T-helper 2 cell treated with Interferon-gamma antibody and Interleukin-4, amounts not matched to agents 100 ng/mL and 5 ng/mL, for 36 hours (primary cell): ENCODE measurements around the gene CTNNA2. TPM values are rescaled to one million over a fixed set of nuclear protein-coding genes. Genes with fewer than 3 reads are reported as not detected.

Experiments used
- intact Hi-C: fragments of 100-400 bp; cut with micrococcal nuclease; formaldehyde crosslinking; loops from one replicate; pipeline ENCODE4 v1.15.1; 2023
- total RNA-seq: library from RNA; stranded (reverse); gene quantifications from 2 replicates; pipeline ENCODE4 v1.2.3, GENCODE V29; 2022

Gene CTNNA2
- total RNA-seq, 1 donor from 2014 or later, result not detected

DNA sequence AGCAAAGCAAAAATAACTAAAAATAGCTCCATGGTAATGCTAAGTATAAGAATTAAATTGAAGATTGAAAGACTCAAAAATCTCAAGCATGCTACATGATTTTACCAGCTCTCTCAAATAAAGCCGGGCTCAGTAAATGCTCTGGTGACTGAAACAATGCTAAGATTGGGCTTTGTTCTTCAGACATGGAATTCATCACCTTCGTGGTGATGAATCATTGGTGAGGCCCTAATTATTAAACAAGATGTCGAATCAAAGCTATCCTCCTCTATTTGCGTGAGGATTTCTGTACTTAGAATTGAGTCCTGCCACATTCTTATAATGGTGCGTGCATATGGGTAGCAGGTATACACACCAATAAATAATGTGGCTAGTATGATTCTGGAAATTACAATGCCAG lies 850.5 kb downstream of the CTNNA2 start:
- intact Hi-C loops, result no loop called here

- intact Hi-C loops, result no loop called here
These were observed 851.0 kb downstream of the CTNNA2 start for GRCh38 chr2:80363791-80364349.

- intact Hi-C loops, result no loop called here
These were observed 851.8 kb downstream of the CTNNA2 start for GRCh38 chr2:80364524-80365212.

GRCh38 chr2:80365762-80366161 lies 852.9 kb downstream of the CTNNA2 start:
- intact Hi-C loops, result no loop called here

DNA sequence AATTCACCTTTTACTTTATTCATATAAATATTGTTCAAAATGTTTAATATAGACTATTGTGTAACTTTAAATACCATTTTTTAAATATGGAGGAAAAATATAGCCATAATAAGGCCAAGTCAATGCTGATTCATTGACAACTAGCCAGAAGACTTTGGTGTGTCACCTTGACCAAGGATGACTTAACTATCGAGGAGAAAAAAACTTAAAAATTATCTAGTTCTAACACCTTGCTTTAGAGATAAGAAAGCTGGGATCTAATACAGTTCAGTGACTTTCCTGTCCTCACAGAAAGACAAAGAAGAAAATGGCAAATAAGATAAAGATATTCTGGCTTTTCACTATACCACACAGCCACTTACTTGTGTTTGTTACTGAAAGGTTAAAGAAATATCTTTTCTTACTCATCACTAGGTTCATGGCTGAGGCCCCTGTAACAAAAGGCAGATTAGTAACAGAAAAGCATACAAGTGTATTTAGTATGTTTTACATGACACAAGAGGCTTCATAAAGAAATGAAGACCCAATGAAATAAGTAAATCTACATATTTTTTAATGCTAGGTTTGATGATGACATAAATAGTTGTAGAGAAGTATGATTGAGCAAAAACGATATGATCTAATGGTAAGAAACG lies 857.6 kb downstream of the CTNNA2 start:
- intact Hi-C loops, result no loop called here

- intact Hi-C loops, result no loop called here
These were observed 861.3 kb downstream of the CTNNA2 start for GRCh38 chr2:80374105-80374504.

DNA sequence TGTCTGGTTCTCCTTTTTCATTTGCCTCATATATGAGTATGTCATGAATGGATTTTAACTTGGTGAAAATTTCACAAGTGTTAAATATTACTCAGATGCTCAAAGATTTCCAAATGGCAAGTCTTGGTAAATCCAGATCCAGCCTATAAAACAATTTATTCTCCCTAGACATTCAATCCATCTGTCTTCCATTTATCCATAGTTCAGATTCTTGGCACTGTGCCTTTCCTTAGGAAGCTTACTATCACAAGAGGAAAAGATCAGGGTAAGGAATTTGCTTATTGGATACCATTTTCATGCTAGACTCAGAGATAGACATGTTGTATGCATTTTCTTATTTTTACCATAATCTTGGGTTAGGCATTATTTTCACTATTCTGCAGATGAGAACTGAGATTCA lies 864.2 kb downstream of the CTNNA2 start:
- intact Hi-C loops, result no loop called here

- intact Hi-C loops, result no loop called here
These were observed 867.9 kb downstream of the CTNNA2 start for GRCh38 chr2:80380736-80381135.

DNA sequence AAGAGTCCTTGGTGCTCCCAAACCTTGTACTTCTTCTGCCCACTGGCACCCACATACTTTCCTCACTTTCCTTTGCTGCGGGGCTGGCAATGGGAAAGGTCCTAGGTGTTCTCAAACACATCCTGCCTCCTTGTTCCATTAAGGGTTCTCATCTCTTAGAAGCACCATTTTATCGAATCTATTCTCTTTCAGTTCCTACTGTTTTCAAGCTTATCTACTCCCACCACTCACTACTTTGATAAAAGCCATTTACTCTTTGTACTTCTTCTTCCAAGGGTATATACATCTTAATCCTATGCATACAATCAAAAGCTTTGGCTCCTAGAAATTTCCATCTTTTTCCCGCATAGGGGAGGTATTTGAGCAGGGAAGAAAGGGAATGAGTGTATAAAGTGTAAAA lies 868.8 kb downstream of the CTNNA2 start:
- intact Hi-C loops, result no loop called here

GRCh38 chr2:80392441-80392840 lies 879.6 kb downstream of the CTNNA2 start:
- intact Hi-C loops, result no loop called here

GRCh38 chr2:80393991-80394390 lies 881.1 kb downstream of the CTNNA2 start:
- intact Hi-C loops, result no loop called here

GRCh38 chr2:80395251-80395650 lies 882.4 kb downstream of the CTNNA2 start:
- intact Hi-C loops, result no loop called here

DNA sequence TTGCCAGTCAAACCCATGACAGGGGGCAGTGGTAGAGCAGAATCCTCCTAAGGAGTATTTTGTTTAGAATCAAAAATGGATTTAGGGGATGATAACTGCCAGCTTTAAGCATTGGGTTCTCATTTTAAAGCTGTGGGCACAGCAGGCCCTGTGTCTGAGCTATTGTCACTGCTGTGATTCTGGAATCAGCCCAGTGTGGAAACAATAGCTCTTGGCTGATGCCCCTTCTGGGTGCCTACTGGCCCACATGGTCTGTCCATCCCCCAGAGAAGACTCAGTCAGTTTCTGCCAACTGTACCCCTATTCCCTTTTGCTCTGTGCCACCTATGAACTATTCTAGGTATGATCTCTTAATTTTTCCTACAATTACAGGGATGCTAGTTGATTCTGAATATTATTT lies 883.4 kb downstream of the CTNNA2 start:
- intact Hi-C loops, result no loop called here

- intact Hi-C loops, result no loop called here
These were observed 890.2 kb downstream of the CTNNA2 start for GRCh38 chr2:80403081-80403480.

- intact Hi-C loops, result no loop called here
These were observed 894.5 kb downstream of the CTNNA2 start for GRCh38 chr2:80407377-80407776.

- intact Hi-C loops, result no loop called here
These were observed 897.5 kb downstream of the CTNNA2 start for GRCh38 chr2:80410346-80410745.

DNA sequence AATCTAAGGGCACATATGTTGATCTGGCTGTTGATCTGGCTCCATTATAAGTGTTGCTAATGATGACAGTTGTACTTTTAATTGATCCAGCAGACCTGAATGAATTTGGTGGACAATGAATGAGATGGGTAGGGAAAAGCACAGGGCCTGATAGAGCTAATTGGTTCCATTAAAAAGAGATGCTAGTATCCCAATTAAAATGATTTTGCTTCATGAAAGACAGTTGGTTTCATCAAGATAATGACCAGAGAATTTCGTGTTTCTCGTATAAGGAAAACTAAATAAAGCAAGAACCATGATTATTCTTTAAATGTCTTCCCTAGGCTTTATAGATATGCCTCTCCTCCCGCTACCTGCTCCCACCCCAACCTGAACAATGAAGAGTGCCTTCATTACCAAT lies 900.3 kb downstream of the CTNNA2 start:
- intact Hi-C loops, result no loop called here

DNA sequence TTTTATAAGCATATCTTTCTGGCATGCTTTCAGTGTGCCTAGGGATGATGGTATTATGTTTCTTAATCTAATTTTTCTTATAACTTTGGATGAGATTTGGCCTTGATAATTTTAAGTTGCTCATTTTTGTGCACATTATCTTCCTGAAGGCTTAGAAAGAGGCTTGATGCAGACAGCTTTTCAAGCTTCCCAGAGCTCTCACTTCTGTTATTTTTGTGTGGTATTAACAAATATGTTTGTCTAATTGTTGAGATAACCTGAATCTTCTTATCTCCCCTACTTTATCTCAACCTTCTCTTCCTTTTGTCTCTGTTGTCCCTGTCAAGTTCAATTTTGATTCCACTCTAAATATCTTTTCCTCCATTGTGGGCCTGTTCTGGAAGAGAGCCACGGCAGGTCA lies 904.9 kb downstream of the CTNNA2 start:
- intact Hi-C loops, result no loop called here

- intact Hi-C loops, result no loop called here
These were observed 907.8 kb downstream of the CTNNA2 start for GRCh38 chr2:80420530-80421208.

GRCh38 chr2:80429251-80429650 lies 916.4 kb downstream of the CTNNA2 start:
- intact Hi-C loops, result no loop called here

DNA sequence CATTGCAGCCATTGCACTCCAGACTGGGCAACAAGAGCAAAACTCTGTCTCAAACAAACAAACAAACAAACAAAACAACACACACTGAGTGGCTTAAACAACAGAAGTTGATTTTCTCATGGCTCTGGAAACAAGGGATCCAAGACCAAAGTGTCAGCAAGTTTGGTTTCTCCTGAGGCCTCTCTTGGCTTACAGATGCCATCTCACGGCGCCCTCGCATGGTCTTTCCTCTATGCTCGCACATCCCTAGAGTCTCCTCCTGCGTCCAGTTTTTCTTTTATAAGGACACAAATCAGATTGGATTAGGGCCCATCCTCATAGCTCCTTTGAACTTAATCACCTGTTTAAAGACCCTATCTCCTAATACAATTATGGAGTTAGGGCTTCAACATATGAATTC lies 925.1 kb downstream of the CTNNA2 start:
- intact Hi-C loops, result no loop called here

DNA sequence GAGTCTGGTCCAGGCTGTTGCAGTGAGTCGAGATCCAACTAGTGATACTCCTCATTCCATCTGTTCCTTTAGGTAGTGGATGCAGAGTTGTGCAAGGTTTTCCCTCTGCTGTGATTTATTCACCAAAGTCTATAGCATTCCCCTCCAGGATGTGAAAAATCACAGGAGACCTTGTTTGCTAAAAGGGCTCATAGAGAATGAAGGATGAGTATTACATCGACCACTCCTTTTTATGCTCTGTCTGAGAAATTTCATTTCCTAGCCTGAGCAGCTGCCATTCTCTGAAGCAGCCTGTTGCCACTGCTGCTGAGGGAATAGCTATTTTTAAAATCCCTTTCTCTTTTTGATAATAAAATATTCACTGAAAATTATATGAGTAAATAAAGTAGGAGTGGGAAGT lies 925.8 kb downstream of the CTNNA2 start:
- intact Hi-C loops, result no loop called here
